MM.1S (cell line): ENCODE results near the gene TRPM2.

ENCODE experiments used
- EZH2 ChIP-seq: fragments of 300-600 bp; sonication (generic); optimal IDR thresholded peaks from 2 replicates; pipeline ENCODE3; 2017; ENCODE audit warnings: low read depth, mild to moderate bottlenecking, antibody characterized with exemption, low read length, mixed read lengths
- EZH2phosphoT487 ChIP-seq: fragments of 300-600 bp; sonication (generic); IDR thresholded peaks from 2 replicates; pipeline ENCODE4 v1.6.1; 2018; ENCODE audit warnings: antibody characterized with exemption, low read length
- TF ChIP-seq, protein P1 (sequence below): fragments of 300-600 bp; sonication (generic); IDR thresholded peaks from 2 replicates; pipeline ENCODE4 v1.5.1; 2016; ENCODE audit warnings: antibody characterized with exemption, low read length, mixed read lengths

DNA sequence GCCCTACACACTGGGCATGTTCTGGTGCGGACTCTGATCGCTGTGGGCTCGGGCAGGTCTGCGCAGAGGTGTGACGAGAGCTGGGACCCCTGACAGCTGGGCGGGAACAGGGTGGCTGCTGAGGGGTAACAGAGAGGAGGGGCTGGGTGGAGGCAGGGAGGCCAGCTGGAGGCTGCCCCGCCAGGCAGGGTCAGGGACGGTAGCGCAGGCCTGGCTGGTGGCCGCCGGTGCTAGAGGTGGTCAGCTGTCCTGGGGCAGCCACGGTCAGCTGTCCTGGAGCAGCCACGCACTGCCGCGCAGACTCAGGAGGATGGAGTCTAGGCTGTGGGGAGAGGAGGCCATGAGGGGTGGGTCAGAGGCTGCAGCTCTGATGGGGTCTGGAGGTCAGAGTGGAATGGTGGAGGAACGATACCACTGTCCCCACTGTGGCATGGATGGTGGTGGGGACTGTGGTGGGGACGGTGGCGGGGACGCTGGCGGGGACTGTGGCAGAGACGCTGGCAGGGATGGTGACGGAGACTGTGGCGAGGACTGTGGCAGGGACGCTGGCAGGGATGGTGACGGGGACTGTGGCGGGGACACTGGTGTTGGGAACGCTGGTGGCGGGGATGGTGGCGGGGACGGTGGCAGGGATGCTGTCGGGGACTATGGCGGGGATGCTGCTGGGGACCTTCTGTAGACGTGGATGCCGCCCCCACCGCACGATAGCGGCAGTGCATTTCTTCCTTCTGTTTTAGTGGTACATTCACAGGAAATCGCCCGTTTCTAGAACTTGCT lies 80.6 kb downstream of the TRPM2 start:
- TF ChIP-seq EZH2phosphoT487, result no peak
- TF ChIP-seq, protein P1, sequence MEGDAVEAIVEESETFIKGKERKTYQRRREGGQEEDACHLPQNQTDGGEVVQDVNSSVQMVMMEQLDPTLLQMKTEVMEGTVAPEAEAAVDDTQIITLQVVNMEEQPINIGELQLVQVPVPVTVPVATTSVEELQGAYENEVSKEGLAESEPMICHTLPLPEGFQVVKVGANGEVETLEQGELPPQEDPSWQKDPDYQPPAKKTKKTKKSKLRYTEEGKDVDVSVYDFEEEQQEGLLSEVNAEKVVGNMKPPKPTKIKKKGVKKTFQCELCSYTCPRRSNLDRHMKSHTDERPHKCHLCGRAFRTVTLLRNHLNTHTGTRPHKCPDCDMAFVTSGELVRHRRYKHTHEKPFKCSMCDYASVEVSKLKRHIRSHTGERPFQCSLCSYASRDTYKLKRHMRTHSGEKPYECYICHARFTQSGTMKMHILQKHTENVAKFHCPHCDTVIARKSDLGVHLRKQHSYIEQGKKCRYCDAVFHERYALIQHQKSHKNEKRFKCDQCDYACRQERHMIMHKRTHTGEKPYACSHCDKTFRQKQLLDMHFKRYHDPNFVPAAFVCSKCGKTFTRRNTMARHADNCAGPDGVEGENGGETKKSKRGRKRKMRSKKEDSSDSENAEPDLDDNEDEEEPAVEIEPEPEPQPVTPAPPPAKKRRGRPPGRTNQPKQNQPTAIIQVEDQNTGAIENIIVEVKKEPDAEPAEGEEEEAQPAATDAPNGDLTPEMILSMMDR, result no peak
- no peak for TF ChIP-seq EZH2
